WI38 (cell line): ENCODE results near the gene ABLIM1.

ENCODE experiments used
- H3K4me3 ChIP-seq: 2 replicates; pipeline ENCODE4 v1.5.1; 2011; ENCODE audit warnings: low read depth, mild to moderate bottlenecking, control low read depth, low read length
- CTCF ChIP-seq: IDR thresholded peaks from 2 replicates; pipeline ENCODE4 v1.5.1; 2012; ENCODE audit warnings: low read depth, mild to moderate bottlenecking, control low read depth, low read length

Gene ABLIM1

GRCh38 chr10:114473776-114474175 lies 184.3 kb downstream of the ABLIM1 start:
- no peak for TF ChIP-seq CTCF
- H3K4me3 ChIP-seq, result no peak overlapping the region

- no peak overlapping the region for H3K4me3 ChIP-seq
- TF ChIP-seq CTCF, result no peak
These were observed 185.2 kb downstream of the ABLIM1 start for GRCh38 chr10:114472877-114473253.

- H3K4me3 ChIP-seq, result no peak overlapping the region
- TF ChIP-seq CTCF, result no peak
These were observed 185.9 kb downstream of the ABLIM1 start for GRCh38 chr10:114471906-114472876.

GRCh38 chr10:114470956-114471905 lies 186.8 kb downstream of the ABLIM1 start:
- H3K4me3 ChIP-seq, result no peak overlapping the region
- peak; percentile 79 for TF ChIP-seq CTCF

- no peak overlapping the region for H3K4me3 ChIP-seq
- no peak for TF ChIP-seq CTCF
These were observed 187.7 kb downstream of the ABLIM1 start for GRCh38 chr10:114470361-114470760.

- no peak overlapping the region for H3K4me3 ChIP-seq
- TF ChIP-seq CTCF, result no peak
These were observed 199.1 kb downstream of the ABLIM1 start for GRCh38 chr10:114458955-114459354.
